K562 (cell line): ENCODE results near the gene PLA2G15. TPM values are rescaled to one million over a fixed set of nuclear protein-coding genes. Genes with fewer than 3 reads are reported as not detected.

ENCODE experiments used
- ATAC-seq: fragments of 200-7000 bp; cut with Tn5 transposase; 3 replicates; pipeline ENCODE4 v1.9.1; 2020; ENCODE audit warnings: moderate library complexity
- BruUV-seq: library from RNA; stranded (reverse); fragments of 400-500 nt; replicated peaks from 2 replicates; lab custom pipeline; 2021; lab: Mats Ljungman, UMichigan
- CTCF ChIA-PET: fragments of 300-600 bp; formaldehyde crosslinking; extraction: SDS; loops from one replicate; lab custom pipeline; 2021; ENCODE audit warnings: low intra/inter-chr PET ratio; lab: Yijun Ruan, JAX
- POLR2A ChIA-PET: fragments of 300-600, 350-650 bp; sonication (Branson Sonifier 250); formaldehyde crosslinking; extraction: SDS; loops from one replicate; lab custom pipeline; 2021; ENCODE audit warnings: antibody characterized with exemption, inconsistent platforms; lab: Yijun Ruan, JAX
- DNase-seq, 4 experiments: peaks; one replicate each; pipeline versions ENCODE4 v3.0.0 to v3.0.0-alpha.2; 2011 to 2018; ENCODE audit warnings: low spot score in 3 of 4, mixed read lengths in 3 of 4; ENCODE audit errors: extremely low read depth in 1 of 4
- FAIRE-seq: peaks from 2 replicates; lab custom pipeline; 2011; peaks lifted over from hg19 to GRCh38; lab: Jason Lieb, UNC
- H2AFZ ChIP-seq: 2 replicates; pipeline ENCODE4 v1.6.0; 2011; ENCODE audit warnings: low read depth, low read length, control low read depth, inconsistent platforms
- H3K27ac ChIP-seq: fragments of 200-600 bp; 3 replicates; pipeline ENCODE4 v1.8.0; 2011; ENCODE audit warnings: low read depth, mild to moderate bottlenecking, control low read depth, inconsistent platforms, low read length, moderate library complexity, mixed read lengths; ENCODE audit errors: extremely low read depth
- H3K27me3 ChIP-seq, 2 experiments: fragments of 300-600 bp in 1 of 2; 2 replicates in 1 of 2; 3 replicates in 1 of 2; pipeline versions ENCODE4 v1.6.0 to v1.8.0; 2011; ENCODE audit warnings: inconsistent platforms in 2 of 2, low read length in 2 of 2, mild to moderate bottlenecking in 1 of 2, mixed read lengths in 1 of 2, moderate library complexity in 1 of 2; ENCODE audit not compliant: control insufficient read depth in 2 of 2, insufficient read depth in 2 of 2
- H3K36me3 ChIP-seq: fragments of 300-600 bp; 3 replicates; pipeline ENCODE4 v1.8.0; 2011; ENCODE audit warnings: mild to moderate bottlenecking, low read length, inconsistent platforms; ENCODE audit not compliant: control insufficient read depth, insufficient read depth
- H3K4me1 ChIP-seq, 2 experiments: fragments of 200-600 bp in 1 of 2; replicated peaks in 1 of 2; 2 replicates in 1 of 2; 3 replicates in 1 of 2; pipeline versions ENCODE4 v1.5.1 to v1.8.0; 2011; ENCODE audit warnings: inconsistent platforms in 2 of 2, low read length in 2 of 2, mild to moderate bottlenecking in 1 of 2, mixed read lengths in 1 of 2, moderate library complexity in 1 of 2; ENCODE audit not compliant: control insufficient read depth in 2 of 2, insufficient read depth in 2 of 2
- H3K4me2 ChIP-seq: 2 replicates; pipeline ENCODE4 v1.6.1; 2011; ENCODE audit warnings: low read length, control low read depth, inconsistent platforms, mixed read lengths; ENCODE audit not compliant: insufficient read depth
- H3K4me3 ChIP-seq: fragments of 200-600 bp; sonication (generic), shearing (Covaris generic); 2 replicates; pipeline ENCODE4 v1.5.1; 2016; ENCODE audit warnings: control low read depth, inconsistent platforms
- H3K79me2 ChIP-seq: fragments of 200-600 bp; 3 replicates; pipeline ENCODE4 v1.8.0; 2011; ENCODE audit warnings: low read length, inconsistent platforms; ENCODE audit not compliant: control insufficient read depth, insufficient read depth
- H3K9ac ChIP-seq, 2 experiments: 2 replicates each; pipeline versions ENCODE4 v1.6.0 to v1.6.1; 2011; ENCODE audit warnings: low read depth in 2 of 2, low read length in 2 of 2, control low read depth in 1 of 2, inconsistent platforms in 1 of 2, mild to moderate bottlenecking in 1 of 2, mixed read lengths in 1 of 2; ENCODE audit not compliant: insufficient read depth in 1 of 2
- H3K9me1 ChIP-seq: one replicate; pipeline ENCODE4 v1.6.0; 2011; ENCODE audit warnings: inconsistent platforms, mild to moderate bottlenecking, low read length, moderate library complexity; ENCODE audit not compliant: control insufficient read depth, insufficient read depth
- H3K9me3 ChIP-seq: replicated peaks from 2 replicates; pipeline ENCODE4 v1.5.1; 2011; ENCODE audit warnings: low read depth, low read length, inconsistent platforms; ENCODE audit not compliant: control insufficient read depth, insufficient read depth
- H4K20me1 ChIP-seq: replicated peaks from 2 replicates; pipeline ENCODE4 v1.6.1; 2011; ENCODE audit warnings: low read length, inconsistent platforms, mixed read lengths; ENCODE audit not compliant: control insufficient read depth, insufficient read depth
- ATF1 ChIP-seq, 2 experiments: fragments of 450-650 bp in 1 of 2; IDR thresholded peaks; 2 replicates each; pipeline ENCODE4 v1.6.1; 2016; ENCODE audit warnings: missing compliant biosample characterization in 1 of 2, missing genetic modification characterization in 1 of 2
- LCOR ChIP-seq: sonication (generic); formaldehyde crosslinking; IDR thresholded peaks from 2 replicates; pipeline ENCODE4 v1.8.0; 2022; ENCODE audit warnings: mild to moderate bottlenecking, missing genetic modification reagents
- NFYB ChIP-seq: IDR thresholded peaks from 2 replicates; pipeline ENCODE4 v1.6.1; 2011; ENCODE audit warnings: mild to moderate bottlenecking, moderate library complexity; ENCODE audit not compliant: insufficient read length; ENCODE audit errors: extremely low read depth
- TSHZ1 ChIP-seq: fragments of 250-450 bp; sonication (Bioruptor Pico); IDR thresholded peaks from 2 replicates; pipeline ENCODE4 v1.4.0; 2020; ENCODE audit warnings: mild to moderate bottlenecking, moderate library complexity
- ZFP91 ChIP-seq: sonication (generic); formaldehyde crosslinking; IDR thresholded peaks from 2 replicates; pipeline ENCODE4 v1.8.0; 2022; ENCODE audit warnings: mild to moderate bottlenecking, missing genetic modification reagents
- ZNF175 ChIP-seq: fragments of 200-800 bp; sonication (Bioruptor generic); IDR thresholded peaks from 2 replicates; pipeline ENCODE4 v1.6.1; 2016; ENCODE audit warnings: low read depth, mild to moderate bottlenecking, missing genetic modification characterization, missing compliant biosample characterization
- ZNF184 ChIP-seq: sonication (generic); formaldehyde crosslinking; IDR thresholded peaks from 2 replicates; pipeline ENCODE4 v1.5.0; 2020; ENCODE audit warnings: missing genetic modification reagents
- WGBS: fragments of 100-300 bp; shearing (Covaris generic); methylation state at CpG from one replicate; pipeline ENCODE4 v1.1.6; 2016; ENCODE audit warnings: low coverage, mixed read lengths; ENCODE audit not compliant: insufficient coverage; ENCODE audit errors: missing lambda C conversion rate; 5-methylcytosine and 5-hydroxymethylcytosine counted together
- in situ Hi-C: fragments of 300-500 bp; cut with MboI; formaldehyde crosslinking; loops from 4 replicates; pipeline ENCODE4 v1.15.0; 2018; ENCODE audit warnings: inconsistent platforms, mixed read lengths
- intact Hi-C: fragments of 100-400 bp; cut with micrococcal nuclease; formaldehyde crosslinking; loops from 2 replicates; pipeline ENCODE4 v1.14.2; 2022
- polyA plus RNA-seq, 8 experiments: library from polyadenylated mRNA; depleted of rRNA in 4 of 8; stranded (reverse) in 5 of 8; unstranded in 3 of 8; fragments of >200 nt; fragmentation: Nextera tagmentation in 2 of 8; fragmentation: Illumina TruSeq in 1 of 8; extraction: Ambion mirVana in 2 of 8; extraction: Trizol in 1 of 8; gene quantifications; 2 replicates each; pipeline versions ENCODE4 v1.2.1 to v1.2.3, GENCODE V29; 2011 to 2014; ENCODE audit warnings: inconsistent platforms in 1 of 8, missing spikeins in 1 of 8
- total RNA-seq, 7 experiments: library from RNA; depleted of rRNA in 6 of 7; stranded (reverse); fragments of >200 nt in 6 of 7; fragmentation: Illumina TruSeq in 2 of 7; extraction: Trizol in 2 of 7; gene quantifications; 2 replicates each; pipeline versions ENCODE4 v1.2.1 to v1.2.3, GENCODE V29; 2011 to 2021; ENCODE audit warnings: low replicate concordance in 1 of 7
- TF ChIP-seq, protein P1 (sequence below): fragments of 250-450 bp; sonication (Bioruptor Pico); IDR thresholded peaks from 2 replicates; pipeline ENCODE4 v1.5.0; 2021; ENCODE audit warnings: mild to moderate bottlenecking, moderate library complexity

PLA2G15 gene
- total and polyA plus RNA-seq, 9 of the 15 experiments (the other 6 are each of a cell fraction or from before 2014, with no cell fraction given): 0.42 to 8.6 (median 4.8) TPM

DNA sequence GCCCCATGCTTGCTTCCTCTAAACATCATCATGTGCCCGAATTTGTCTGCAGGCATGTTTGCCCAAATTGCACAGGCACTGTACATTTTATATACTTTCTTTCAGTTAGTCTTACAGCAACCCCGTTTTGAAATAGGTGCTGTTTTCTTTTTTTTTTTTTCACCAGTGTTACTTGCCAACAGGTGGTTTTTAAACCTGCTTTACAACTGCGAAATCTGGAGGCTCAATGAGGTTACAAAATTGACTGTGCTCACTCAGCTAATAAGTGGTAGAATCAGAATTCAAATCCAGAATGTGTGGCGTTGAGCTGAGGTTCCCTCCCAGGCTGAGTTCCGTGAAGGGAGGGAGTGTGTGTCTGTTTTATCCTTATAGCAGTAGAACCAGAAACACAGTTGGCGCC lies 5.8 kb downstream of the PLA2G15 start (continued):
- no peak for TF ChIP-seq ZFP91 (CRISPR knock-in tag)
- no peak for TF ChIP-seq ZNF184 (CRISPR knock-in tag)
- no peak for TF ChIP-seq TSHZ1
- no peak for TF ChIP-seq NFYB
- TF ChIP-seq, all 486 proteins: peak for 0

DNA sequence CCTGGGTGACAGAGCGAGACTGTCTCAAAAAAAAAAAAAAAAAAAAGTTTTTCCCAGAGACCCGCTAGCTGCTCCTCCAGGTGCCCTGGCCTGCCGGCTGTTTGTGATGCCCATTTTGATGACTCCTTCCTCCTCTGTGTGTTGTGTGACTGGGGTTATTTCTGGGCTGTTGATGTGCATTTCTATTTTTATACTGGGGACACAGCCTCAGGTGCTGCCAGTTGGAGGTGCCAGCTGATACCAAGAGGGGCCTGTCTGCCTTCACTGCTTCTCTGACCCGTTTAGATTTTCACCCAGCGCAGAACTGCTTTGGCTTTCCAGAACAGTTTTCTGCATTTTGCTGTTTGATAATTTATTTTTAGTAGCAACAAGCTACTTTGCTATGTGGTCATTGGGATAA lies 6.7 kb downstream of the PLA2G15 start:
- intact Hi-C loops (no loop called here), in situ Hi-C loops (no loop called here)
- no peaks in the 10 kb centered on the region; the same call in 1 of the 2 replicates for H4K20me1 ChIP-seq
- DNase-seq (no peak), FAIRE-seq (no peak), ATAC-seq (no peak)
- no peak overlapping the region for H2AFZ ChIP-seq
- no TSS peak for BruUV-seq
- H3K27ac ChIP-seq: no peak overlapping the region
- H3K4me3 ChIP-seq: no peak overlapping the region
- WGBS: 58% methylated on average over 4 of the region's 5 CpGs
- CTCF ChIA-PET: no interaction called here
- no peak overlapping the region for H3K4me2 ChIP-seq
- POLR2A ChIA-PET: interaction anchor here (0.6 to 1.3 kb wide), 3 partner anchors 12 to 87 kb away, joined by 3 to 5 read pairs (median 4); partner anchors contain the start of gene SLC7A6
- H3K79me2 ChIP-seq: no peaks in the 10 kb centered on the region
- peaks cover 7% of the 10 kb centered on the region; the same call in 1 of the 3 replicates for H3K36me3 ChIP-seq
- H3K27me3 ChIP-seq: no peaks in the 10 kb centered on the region
- no peaks in the 10 kb centered on the region for H3K9me3 ChIP-seq
- no peak overlapping the region for H3K9ac ChIP-seq
- peaks cover 7 to 8% of the 10 kb centered on the region in 2 experiments; a peak in 4 of 5 replicates for H3K4me1 ChIP-seq
- peaks cover 4% of the 10 kb centered on the region for H3K9me1 ChIP-seq
- no peak for TF ChIP-seq LCOR (CRISPR knock-in tag)
- TF ChIP-seq, protein P1, sequence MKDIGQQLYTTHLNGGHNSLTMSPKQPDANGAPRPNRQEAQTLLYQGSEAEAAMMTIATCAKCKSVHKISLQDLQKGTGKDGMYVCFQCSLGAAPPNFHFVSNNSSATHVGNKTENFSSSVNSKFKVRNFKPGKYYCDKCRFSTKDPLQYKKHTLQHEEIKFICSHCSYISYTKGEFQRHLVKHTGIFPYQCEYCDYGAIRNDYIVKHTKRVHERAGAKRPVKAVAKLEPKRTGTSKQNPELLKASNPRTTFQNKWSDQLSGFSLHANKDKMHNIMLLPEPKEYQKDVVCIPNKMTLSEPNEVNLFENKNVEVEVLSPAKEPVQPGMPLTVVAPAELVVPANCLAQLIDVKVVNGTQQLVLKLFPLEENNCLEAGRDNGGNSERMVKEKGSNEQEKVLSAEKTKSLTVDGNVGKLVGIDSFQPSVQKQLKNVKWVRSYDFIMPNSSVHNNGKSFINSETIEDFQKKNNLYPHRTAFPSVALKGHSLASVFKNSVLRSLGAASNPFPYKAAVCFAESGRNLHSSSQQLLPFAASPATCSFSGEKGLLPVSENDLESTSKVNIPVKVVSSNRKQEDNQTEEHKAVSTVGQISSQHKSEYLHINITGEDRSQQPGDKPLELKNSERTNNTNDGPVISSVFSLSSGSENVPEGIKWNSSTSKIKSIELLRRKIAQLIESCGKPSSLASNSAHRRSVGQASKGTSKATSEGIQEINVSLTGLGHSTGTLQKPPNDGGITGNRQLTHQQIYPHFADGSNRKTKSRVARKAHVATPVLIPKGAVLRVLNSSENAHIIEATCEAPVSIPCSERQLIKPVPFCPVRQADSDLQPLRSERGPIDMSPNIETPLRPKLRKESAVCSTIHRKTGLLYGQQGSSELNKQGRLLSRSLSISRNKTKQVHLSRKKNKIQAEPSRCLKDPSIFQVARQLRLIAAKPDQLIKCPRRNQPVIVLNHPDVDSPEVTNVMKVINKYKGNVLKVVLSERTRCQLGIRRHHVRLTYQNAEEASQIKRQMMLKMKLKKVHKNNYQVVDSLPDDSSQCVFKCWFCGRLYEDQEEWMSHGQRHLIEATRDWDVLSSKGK (CRISPR knock-in tag): no peak
- TF ChIP-seq ZNF175 (CRISPR knock-in tag): no peak
- TF ChIP-seq ATF1 (CRISPR knock-in tag; IDR thresholded peaks at IDR 0.05): no peak
- TF ChIP-seq ATF1 (tag; IDR thresholded peaks at IDR 0.05): no peak
